Measurements from ENCODE around the gene GRAP2.

DNA sequence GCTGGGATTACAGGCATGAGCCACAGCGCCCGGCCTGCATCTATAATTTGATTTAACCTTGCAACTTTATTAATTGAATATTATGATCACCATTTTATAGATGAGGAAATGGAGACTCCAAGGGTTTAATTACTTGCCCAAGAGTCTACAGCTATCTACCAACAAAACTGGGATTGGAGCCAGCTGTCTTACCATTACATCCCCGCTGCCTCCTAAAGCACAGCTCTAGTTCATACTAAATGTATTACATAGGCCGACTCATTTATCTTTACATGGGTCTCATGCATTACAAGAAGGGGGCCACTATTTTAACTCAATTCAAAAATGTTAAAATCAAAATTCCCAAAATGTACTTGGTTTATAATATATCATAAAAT lies 45.2 kb downstream of the GRAP2 start:
- no peak for TF ChIP-seq TAF1 (IDR thresholded peaks at IDR 0.05; ENCODE audit: borderline replicate concordance, insufficient read depth, low read length)
- no peak for TF ChIP-seq POLR2AphosphoS5 (IDR thresholded peaks at IDR 0.05; ENCODE audit: low read depth, low read length)
- TF ChIP-seq FOXP2 (optimal IDR thresholded peaks at IDR 0.05; ENCODE audit: borderline replicate concordance, extremely low read depth, extremely low read length, insufficient read depth), result no peak
- no peak for TF ChIP-seq REST (IDR thresholded peaks at IDR 0.05; ENCODE audit: insufficient read depth in 1 of 2, low read depth in 2 of 2, low read length in 2 of 2)
